GM12873 (cell line): ENCODE results near the gene STPG1.

Source experiments
- TF ChIP-seq, protein P1 (sequence below): IDR thresholded peaks from 2 replicates; pipeline ENCODE4 v1.5.1; 2012; ENCODE audit warnings: low read depth, mild to moderate bottlenecking, moderate library complexity, low read length, control low read depth; ENCODE audit not compliant: insufficient read depth; ENCODE audit errors: missing control alignments

STPG1 gene

GRCh38 chr1:24374891-24375786 is 38.4 kb downstream of the STPG1 start:
- TF ChIP-seq, protein P1, sequence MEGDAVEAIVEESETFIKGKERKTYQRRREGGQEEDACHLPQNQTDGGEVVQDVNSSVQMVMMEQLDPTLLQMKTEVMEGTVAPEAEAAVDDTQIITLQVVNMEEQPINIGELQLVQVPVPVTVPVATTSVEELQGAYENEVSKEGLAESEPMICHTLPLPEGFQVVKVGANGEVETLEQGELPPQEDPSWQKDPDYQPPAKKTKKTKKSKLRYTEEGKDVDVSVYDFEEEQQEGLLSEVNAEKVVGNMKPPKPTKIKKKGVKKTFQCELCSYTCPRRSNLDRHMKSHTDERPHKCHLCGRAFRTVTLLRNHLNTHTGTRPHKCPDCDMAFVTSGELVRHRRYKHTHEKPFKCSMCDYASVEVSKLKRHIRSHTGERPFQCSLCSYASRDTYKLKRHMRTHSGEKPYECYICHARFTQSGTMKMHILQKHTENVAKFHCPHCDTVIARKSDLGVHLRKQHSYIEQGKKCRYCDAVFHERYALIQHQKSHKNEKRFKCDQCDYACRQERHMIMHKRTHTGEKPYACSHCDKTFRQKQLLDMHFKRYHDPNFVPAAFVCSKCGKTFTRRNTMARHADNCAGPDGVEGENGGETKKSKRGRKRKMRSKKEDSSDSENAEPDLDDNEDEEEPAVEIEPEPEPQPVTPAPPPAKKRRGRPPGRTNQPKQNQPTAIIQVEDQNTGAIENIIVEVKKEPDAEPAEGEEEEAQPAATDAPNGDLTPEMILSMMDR, result no peak

DNA sequence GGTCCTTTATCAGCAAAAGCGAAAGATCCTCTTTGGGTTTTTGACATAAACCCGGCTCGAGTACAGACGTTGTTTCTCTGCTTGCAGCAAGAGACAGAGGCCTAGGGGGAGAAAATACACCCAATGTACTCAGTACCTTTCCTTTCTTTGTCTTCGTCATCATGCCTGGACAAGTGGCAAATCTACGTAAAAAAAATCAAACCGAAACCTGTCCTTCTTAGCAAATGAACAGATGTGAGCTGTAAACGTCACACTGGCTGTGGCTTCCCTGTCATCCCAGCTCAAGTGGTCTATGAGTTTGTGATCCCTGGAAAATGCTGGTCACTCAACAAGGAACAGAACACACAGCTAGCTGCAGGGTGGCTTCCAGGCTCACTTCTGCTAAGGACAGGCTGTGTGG is 39.9 kb downstream of the STPG1 start:
- TF ChIP-seq, protein P1, result no peak

GRCh38 chr1:24373044-24373443 is 40.5 kb downstream of the STPG1 start:
- TF ChIP-seq, protein P1, result no peak

- TF ChIP-seq, protein P1, result no peak
These were observed 43.8 kb downstream of the STPG1 start for GRCh38 chr1:24369801-24370200.

DNA sequence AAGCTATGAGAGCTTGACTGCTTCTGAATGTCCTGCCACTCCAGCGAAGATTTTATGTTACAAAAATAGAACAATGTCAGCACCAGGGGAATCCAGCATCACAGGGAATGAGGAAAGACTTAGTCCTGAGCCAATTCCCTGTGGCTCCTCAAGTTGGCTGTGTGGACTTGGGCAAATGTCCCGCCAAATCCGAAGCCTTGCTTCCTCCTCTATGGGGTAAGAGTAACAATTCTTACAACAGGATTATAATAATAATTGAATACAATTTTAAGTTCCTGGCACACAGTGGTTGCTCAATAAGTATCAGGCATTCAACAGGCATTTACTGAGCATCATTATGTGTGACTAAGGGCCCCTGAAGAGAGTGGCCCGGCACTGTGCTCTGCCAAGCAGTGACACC is 44.4 kb downstream of the STPG1 start:
- TF ChIP-seq, protein P1, result no peak

DNA sequence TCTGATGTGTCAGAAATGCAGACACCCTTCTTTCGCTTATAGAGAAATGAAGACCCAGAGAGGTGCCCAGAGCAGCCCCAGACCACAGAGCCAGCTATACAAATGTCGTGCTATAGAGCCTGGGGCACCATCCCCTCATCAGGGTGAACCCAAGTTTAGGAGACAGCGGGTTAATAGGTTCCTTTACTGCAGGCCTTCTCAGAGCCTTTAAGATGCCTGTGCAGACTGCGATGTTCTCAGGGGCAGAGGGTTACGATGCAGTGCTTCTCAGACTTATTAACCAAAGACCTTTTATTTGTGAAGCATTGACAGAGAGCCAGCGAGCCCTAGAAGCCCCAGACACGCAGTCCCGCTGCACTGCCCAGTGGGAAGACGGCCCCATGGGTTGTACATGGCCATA is 46.9 kb downstream of the STPG1 start:
- TF ChIP-seq, protein P1, result no peak

- TF ChIP-seq, protein P1, result no peak
These were observed 48.5 kb downstream of the STPG1 start for GRCh38 chr1:24364975-24365678.
